AG09309 (cell line): Measurements from ENCODE around the gene TXNDC11.

Source experiments
- DNase-seq: peaks from one replicate; pipeline ENCODE4 v3.0.0-alpha.2; 2010; ENCODE audit warnings: low read depth
- H3K4me3 ChIP-seq: 2 replicates; pipeline ENCODE4 v1.5.1; 2011; ENCODE audit warnings: mild to moderate bottlenecking, low read depth, low read length, moderate library complexity; ENCODE audit not compliant: control insufficient read depth
- TF ChIP-seq, protein P1 (sequence below): IDR thresholded peaks from 2 replicates; pipeline ENCODE4 v1.5.1; 2011; ENCODE audit warnings: mild to moderate bottlenecking, low read depth, low read length, inconsistent platforms; ENCODE audit not compliant: insufficient read depth, control insufficient read depth; ENCODE audit errors: missing control alignments

TXNDC11 gene

DNA sequence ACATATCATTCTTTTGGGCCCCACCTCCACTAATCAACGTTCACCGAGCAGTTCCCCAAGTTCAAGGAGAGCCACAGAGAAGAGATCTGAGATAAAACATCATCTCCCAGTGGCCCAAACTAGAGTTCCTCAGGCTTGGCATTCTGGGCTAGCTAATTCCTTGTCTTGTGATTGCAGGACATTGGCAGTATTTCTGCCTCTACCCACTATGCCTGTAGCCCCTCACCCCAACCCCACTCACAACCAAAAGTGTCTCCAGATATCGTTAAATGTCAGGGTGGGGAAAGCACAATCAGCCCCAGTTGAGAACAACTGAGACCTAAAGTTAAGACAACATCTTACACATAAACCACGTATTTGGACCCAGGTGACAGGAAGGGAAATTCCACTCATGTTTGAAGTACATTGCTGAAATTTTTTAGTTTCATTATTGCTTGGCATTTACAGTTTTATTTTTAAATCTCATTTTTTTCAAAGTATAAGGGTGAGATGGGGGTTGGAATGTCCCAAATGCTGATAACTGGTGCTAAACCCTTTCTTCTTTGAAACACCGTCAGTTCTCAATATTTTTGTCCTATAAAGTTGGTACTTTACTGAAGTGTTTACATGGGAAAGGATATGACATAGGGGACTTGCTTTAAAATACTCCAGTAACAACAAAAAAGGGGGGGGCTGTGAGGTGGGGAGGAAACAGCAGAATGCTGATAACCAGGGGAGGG is 40.8 kb upstream of the TXNDC11 start:
- H3K4me3 ChIP-seq = peak overlapping the region; percentile 16
- no peak for DNase-seq
- TF ChIP-seq, protein P1, sequence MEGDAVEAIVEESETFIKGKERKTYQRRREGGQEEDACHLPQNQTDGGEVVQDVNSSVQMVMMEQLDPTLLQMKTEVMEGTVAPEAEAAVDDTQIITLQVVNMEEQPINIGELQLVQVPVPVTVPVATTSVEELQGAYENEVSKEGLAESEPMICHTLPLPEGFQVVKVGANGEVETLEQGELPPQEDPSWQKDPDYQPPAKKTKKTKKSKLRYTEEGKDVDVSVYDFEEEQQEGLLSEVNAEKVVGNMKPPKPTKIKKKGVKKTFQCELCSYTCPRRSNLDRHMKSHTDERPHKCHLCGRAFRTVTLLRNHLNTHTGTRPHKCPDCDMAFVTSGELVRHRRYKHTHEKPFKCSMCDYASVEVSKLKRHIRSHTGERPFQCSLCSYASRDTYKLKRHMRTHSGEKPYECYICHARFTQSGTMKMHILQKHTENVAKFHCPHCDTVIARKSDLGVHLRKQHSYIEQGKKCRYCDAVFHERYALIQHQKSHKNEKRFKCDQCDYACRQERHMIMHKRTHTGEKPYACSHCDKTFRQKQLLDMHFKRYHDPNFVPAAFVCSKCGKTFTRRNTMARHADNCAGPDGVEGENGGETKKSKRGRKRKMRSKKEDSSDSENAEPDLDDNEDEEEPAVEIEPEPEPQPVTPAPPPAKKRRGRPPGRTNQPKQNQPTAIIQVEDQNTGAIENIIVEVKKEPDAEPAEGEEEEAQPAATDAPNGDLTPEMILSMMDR = no peak

DNA sequence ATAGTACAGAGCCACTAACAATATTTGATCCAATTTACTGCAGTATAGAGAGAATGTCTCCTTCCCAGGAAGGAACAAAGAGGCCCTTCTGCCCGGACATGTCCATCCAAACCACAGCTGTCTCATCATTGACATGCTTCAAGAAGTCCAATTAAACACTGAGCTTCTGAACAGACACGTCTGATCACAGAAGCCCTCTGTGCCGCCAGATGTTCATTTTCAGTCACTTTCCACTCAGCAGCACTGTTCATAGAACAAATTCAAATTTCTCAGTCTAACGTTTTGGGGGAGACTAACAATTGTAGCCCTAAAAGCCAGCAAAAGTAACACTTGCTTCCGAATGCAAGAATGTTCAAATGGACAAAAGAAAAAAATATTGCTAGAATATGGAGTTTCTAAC is 39.1 kb upstream of the TXNDC11 start:
- H3K4me3 ChIP-seq = no peak overlapping the region
- no peak for DNase-seq
- TF ChIP-seq, protein P1 = no peak

GRCh38 chr16:11780991-11781680 is 38.5 kb upstream of the TXNDC11 start:
- DNase-seq = no peak
- TF ChIP-seq, protein P1 = no peak
- H3K4me3 ChIP-seq = no peak overlapping the region

DNA sequence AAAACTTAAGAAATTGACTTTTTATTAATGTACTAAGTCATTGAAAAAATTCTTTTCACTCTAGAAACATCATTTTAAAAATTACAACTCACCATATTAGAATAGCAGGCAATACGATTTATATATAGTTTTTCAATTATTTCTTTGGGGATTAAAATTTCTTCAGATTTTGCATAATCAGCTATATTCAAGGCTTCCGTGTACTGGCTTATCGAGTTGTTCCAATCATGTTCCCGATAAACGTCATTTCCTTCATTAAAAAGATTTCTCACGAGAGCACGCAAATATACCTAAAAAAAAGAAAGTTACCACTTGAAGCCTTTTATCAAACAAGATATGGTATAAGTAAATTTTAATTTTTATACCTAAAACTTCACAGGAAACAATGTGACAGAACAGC is 36.4 kb upstream of the TXNDC11 start:
- DNase-seq = no peak
- TF ChIP-seq, protein P1 = no peak

GRCh38 chr16:11774065-11774626 is 31.5 kb upstream of the TXNDC11 start:
- TF ChIP-seq, protein P1 = no peak
- no peak overlapping the region for H3K4me3 ChIP-seq
- no peak for DNase-seq

More for the DNA sequence above, 36.4 kb upstream of the TXNDC11 start:
- no peak overlapping the region for H3K4me3 ChIP-seq

DNA sequence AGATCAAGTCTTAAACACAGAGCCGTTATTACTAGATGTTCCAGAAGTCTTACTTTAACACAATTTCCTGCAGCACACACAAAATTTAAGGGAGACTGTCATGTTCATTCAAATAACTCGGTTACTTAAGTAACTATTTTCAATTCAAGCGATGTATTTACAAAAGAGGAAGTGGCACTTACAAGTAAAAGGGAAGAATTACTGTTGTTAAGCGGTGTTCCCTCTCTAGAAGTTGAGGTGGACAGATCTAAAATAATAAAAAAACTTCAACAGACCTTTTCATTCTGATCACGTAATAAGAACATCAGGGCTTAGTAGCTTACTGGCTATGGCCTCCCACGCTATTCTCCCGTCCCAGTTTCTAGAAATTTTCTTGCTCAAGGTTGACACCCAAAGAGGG is 26.2 kb upstream of the TXNDC11 start:
- TF ChIP-seq, protein P1 = no peak
- DNase-seq = no peak
- H3K4me3 ChIP-seq = no peak overlapping the region
